ENCODE measurements around the gene CEP170B.

The CEP170B gene

DNA sequence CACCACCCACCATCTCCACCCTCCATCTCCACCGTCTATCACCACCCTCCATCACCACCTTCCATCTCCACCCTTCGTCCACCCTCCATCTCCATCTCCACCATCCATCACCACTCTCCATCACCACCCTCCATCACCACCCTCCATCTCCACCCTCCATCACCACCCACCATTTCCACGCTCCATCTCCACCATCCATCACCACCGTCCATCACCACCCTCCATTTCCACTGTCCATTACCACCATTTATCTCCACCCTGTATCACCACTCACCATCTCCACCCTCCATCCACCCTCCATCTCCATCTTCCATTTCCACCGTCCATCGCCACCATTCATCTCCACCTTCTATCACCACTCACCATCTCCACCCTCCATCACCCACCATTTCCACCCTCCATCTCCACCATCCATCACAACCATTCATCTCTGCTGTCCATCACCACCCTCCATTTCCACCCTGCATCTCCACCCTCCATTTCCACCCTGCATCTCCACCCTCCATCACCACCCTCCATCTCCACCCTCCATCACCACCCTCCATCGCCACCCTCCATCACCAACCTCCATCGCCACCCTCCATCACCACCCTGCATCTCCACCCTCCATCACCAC is 6.1 kb upstream of the CEP170B start:
- peaks cover 0 to 2% (median under 1%) of the 10 kb centered on the region in 4 donors for H3K4me1 ChIP-seq
- H3K9me3 ChIP-seq: no peaks in the 10 kb centered on the region
- TF ChIP-seq, protein P1, sequence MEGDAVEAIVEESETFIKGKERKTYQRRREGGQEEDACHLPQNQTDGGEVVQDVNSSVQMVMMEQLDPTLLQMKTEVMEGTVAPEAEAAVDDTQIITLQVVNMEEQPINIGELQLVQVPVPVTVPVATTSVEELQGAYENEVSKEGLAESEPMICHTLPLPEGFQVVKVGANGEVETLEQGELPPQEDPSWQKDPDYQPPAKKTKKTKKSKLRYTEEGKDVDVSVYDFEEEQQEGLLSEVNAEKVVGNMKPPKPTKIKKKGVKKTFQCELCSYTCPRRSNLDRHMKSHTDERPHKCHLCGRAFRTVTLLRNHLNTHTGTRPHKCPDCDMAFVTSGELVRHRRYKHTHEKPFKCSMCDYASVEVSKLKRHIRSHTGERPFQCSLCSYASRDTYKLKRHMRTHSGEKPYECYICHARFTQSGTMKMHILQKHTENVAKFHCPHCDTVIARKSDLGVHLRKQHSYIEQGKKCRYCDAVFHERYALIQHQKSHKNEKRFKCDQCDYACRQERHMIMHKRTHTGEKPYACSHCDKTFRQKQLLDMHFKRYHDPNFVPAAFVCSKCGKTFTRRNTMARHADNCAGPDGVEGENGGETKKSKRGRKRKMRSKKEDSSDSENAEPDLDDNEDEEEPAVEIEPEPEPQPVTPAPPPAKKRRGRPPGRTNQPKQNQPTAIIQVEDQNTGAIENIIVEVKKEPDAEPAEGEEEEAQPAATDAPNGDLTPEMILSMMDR (IDR thresholded peaks at IDR 0.05): no peak
- H3K27ac ChIP-seq: no peak overlapping the region
- peak in 1 of 2 donors; percentile 19 for DNase-seq
- intact Hi-C loops (cut with DNase I; ENCODE audit: low total_unique reads): no loop called here
- H3K27me3 ChIP-seq: peaks cover 0 to 2% of the 10 kb centered on the region in 2 donors
- no peak overlapping the region for H3K4me3 ChIP-seq
- no peaks in the 10 kb centered on the region for H3K36me3 ChIP-seq

DNA sequence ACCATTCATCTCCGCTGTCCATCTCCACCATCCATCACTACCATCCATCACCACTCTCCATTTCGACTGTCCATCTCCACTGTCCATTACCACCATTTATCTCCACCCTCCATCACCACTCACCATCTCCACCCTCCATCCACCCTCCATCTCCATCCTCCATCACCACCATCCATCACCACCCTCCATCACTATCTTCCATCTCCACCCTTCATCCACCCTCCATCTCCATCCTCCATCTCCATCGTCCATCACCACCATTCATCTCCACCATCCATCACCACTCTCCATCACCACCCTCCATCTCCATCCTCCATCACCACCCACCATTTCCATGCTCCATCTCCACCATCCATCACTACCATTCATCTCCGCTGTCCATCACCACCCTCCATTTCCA is 5.2 kb upstream of the CEP170B start:
- H3K4me3 ChIP-seq: no peak overlapping the region
- H3K9me3 ChIP-seq: no peaks in the 10 kb centered on the region
- H3K36me3 ChIP-seq: no peaks in the 10 kb centered on the region
- H3K27me3 ChIP-seq: peaks cover 0 to 3% of the 10 kb centered on the region in 2 donors
- TF ChIP-seq, protein P1 (IDR thresholded peaks at IDR 0.05): no peak
- H3K27ac ChIP-seq: no peak overlapping the region
- peak in 1 of 2 donors; percentile 24 for DNase-seq
- peaks cover 4 to 12% (median 9%) of the 10 kb centered on the region in 4 donors for H3K4me1 ChIP-seq
- intact Hi-C loops (cut with DNase I; ENCODE audit: low total_unique reads): loop anchor here (10.0 kb wide), 1 partner anchor 115 kb away; the partner anchor contains the start of gene AHNAK2

DNA sequence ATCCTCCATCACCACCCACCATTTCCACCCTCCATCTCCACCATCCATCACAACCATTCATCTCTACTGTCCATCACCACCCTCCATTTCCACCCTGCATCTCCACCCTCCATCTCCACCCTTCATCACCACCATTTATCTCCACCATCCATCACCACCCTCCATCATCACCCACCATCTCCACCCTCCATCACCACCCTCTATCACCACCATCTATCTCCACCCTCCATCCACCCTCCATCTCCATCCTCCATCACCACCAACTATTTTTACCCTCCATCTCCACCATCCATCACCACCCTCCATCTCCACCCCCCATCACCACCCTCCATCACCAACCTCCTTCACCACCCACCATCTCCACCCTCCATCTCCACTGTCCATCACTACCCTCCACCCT is 4.7 kb upstream of the CEP170B start:
- peaks cover 0 to 3% of the 10 kb centered on the region in 2 donors for H3K27me3 ChIP-seq
- no peak overlapping the region for H3K4me3 ChIP-seq
- DNase-seq: peak in 1 of 2 donors; percentile 17
- peaks cover 4 to 13% (median 9%) of the 10 kb centered on the region in 4 donors for H3K4me1 ChIP-seq
- TF ChIP-seq, protein P1 (IDR thresholded peaks at IDR 0.05): no peak
- no peak overlapping the region for H3K27ac ChIP-seq
- intact Hi-C loops (cut with DNase I; ENCODE audit: low total_unique reads): loop anchor here (10.0 kb wide), 1 partner anchor 114 kb away; the partner anchor contains the start of gene AHNAK2
- no peaks in the 10 kb centered on the region for H3K9me3 ChIP-seq
- no peaks in the 10 kb centered on the region for H3K36me3 ChIP-seq

DNA sequence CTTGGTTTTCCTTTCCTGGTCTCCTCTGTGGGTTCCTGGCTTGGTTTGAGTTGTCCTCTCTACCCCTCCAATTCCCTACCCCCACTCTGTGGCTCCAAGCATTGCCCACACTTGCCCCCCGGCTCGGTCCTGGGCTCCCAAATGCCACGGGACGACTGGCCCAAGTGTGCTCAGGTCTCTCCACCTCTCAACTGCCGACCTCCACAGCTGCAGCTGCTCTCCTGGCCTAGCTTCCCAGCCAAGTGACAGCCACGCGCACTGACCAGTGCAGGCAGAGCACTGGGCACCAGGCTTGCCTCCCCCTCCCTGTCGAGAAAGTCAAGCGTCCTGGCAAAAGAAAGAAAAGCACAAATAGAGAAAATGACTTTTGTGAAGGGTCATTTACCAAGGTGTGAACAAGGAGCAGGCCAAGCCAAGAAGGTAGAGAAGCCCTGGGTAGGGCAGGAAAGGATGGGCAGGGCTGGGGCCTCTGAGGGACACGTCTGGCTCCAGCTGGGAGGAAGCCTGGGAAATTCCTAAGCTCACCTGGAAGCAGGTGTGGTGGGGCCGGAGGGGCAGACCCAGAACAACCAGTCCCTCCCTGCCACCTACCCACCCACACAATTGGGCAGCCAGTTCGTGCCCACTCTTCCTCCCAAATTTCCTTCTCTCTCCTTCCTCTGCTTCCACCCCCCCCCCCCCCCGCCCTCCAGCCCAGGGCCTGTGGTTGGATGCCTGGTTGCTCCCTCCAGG is 1.8 kb upstream of the CEP170B start:
- peaks cover 0 to 2% (median 1%) of the 10 kb centered on the region in 3 donors for H3K36me3 ChIP-seq
- DNase-seq: no peak
- peaks cover 0 to 3% of the 10 kb centered on the region in 2 donors for H3K27me3 ChIP-seq
- no peak overlapping the region for H3K4me3 ChIP-seq
- no peaks in the 10 kb centered on the region for H3K9me3 ChIP-seq
- intact Hi-C loops (cut with DNase I; ENCODE audit: low total_unique reads): loop anchor here (10.0 kb wide), 1 partner anchor 112 kb away; the partner anchor contains the start of gene AHNAK2
- peaks cover 8 to 38% (median 24%) of the 10 kb centered on the region in 4 donors for H3K4me1 ChIP-seq
- TF ChIP-seq, protein P1 (IDR thresholded peaks at IDR 0.05): no peak
- H3K27ac ChIP-seq: no peak overlapping the region

DNA sequence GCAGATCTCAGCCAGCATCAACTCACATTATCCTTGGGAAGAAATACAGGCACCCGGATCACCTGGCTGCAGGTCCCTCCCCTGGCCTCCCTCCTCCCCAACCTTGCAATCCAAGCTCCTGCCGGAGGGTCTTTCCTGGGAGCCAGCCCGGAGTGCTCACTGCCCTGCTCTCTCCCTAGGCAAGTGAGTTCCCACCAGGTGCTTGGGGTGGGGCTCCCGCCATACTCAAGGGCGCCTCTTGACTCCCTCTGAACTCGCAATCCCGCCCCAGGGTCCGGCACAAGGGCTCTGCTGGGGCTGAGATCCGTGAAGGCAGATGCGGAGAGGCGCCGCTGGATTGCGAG is 1.2 kb upstream of the CEP170B start:
- H3K27ac ChIP-seq: no peak overlapping the region
- peaks cover 0 to 3% of the 10 kb centered on the region in 2 donors for H3K27me3 ChIP-seq
- no peak overlapping the region for H3K4me3 ChIP-seq
- TF ChIP-seq, protein P1 (IDR thresholded peaks at IDR 0.05): no peak
- H3K9me3 ChIP-seq: no peaks in the 10 kb centered on the region
- H3K4me1 ChIP-seq: peaks cover 8 to 38% (median 24%) of the 10 kb centered on the region in 4 donors
- peak in 1 of 2 donors; percentile 64 for DNase-seq
- peaks cover 0 to 8% (median 5%) of the 10 kb centered on the region in 3 donors for H3K36me3 ChIP-seq
- intact Hi-C loops (cut with DNase I; ENCODE audit: low total_unique reads): loop anchor here (10.0 kb wide), 1 partner anchor 111 kb away; the partner anchor contains the start of gene AHNAK2

All from tibial artery (tissue), 4 donors.